Lower lobe of right lung (tissue), 2 donors: ENCODE results near the gene ARIH2. TPM values are rescaled to one million over a fixed set of nuclear protein-coding genes. Genes with fewer than 3 reads are reported as not detected.

Source experiments
- ATAC-seq, 2 donors: fragments of 200-7000 bp; cut with Tn5 transposase; one replicate each; pipeline ENCODE4 v1.9.1; 2020 to 2022; ENCODE audit warnings: mild to moderate bottlenecking in 2 of 2, moderate library complexity in 2 of 2
- DNase-seq: peaks from one replicate; pipeline ENCODE4 v3.0.0-alpha.2; 2020
- H3K27ac ChIP-seq: fragments of 200-600 bp; one replicate; pipeline ENCODE4 v1.8.0; 2022
- H3K27me3 ChIP-seq: fragments of 200-600 bp; one replicate; pipeline ENCODE4 v1.8.0; 2022; ENCODE audit warnings: low read depth
- H3K36me3 ChIP-seq: fragments of 200-600 bp; one replicate; pipeline ENCODE4 v1.8.0; 2022; ENCODE audit warnings: mild to moderate bottlenecking
- H3K4me1 ChIP-seq: fragments of 200-600 bp; one replicate; pipeline ENCODE4 v1.8.0; 2022
- H3K4me3 ChIP-seq: fragments of 200-600 bp; one replicate; pipeline ENCODE4 v1.8.0; 2022; ENCODE audit warnings: mild to moderate bottlenecking
- H3K9me3 ChIP-seq: fragments of 200-600 bp; one replicate; pipeline ENCODE4 v1.8.0; 2022
- CTCF ChIP-seq: fragments of 200-600 bp; IDR thresholded peaks from one replicate; pipeline ENCODE4 v1.8.0; 2022; ENCODE audit warnings: antibody characterized with exemption, mild to moderate bottlenecking
- intact Hi-C: fragments of 100-400 bp; cut with DNase I; formaldehyde crosslinking; loops from one replicate; pipeline ENCODE4 v1.11.0; 2022
- total RNA-seq: library from RNA; stranded (reverse); fragmentation: NEBNext Ultra II Directional; extraction: Animal tissue kit (Norgen Biotek cat#: 25700); gene quantifications from one replicate; pipeline ENCODE4 v1.2.1, GENCODE V29; 2021
- donor health status: DM: no; HTN: yes; CAD: no; lungs with severe emphysema.

Gene ARIH2
- total RNA-seq, 1 donor from 2014 or later: 87.4 TPM

DNA sequence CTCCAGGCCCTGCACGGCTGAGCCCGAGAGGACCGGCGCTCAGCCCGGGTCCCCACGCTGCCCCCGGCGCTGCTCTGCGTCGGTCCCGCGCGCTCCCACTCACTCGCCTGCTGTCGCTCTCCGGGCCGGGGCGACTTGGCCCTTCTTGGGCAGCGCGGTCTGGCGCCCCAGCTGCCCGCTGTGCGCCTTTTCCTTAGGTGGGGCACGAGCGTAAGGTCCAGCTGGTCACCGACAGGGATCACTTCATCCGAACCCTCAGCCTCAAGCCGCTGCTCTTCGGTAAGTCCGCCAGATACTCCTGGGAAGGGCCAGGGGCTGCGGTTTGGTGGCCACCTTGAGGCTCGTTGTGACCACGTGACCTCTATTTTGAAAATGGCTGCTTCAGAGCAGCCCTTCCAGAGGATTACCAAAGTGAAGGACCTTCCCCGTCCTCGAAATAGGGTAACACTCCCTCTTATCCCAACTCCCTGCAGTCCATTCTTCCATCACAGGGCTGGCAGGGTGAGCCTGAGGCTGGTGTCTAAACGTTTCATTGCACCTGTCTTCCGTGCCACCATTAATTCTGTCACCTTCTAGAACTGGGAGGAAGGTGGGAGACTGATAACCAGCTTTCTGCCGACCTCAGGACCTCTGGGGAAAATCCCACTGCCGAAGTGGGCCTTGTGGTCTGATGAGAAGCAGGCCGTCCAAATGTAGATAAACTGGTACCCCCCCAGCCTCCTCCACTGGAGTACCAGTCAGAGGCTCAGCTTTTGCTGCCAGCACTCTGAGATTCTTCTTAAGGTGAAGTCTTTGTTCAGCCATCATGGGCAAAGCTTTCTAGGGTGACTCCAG, 72.2 kb downstream of the ARIH2 start:
- H3K36me3 ChIP-seq: peaks cover 12% of the 10 kb centered on the region
- H3K27me3 ChIP-seq: no peaks in the 10 kb centered on the region
- peak overlapping the region; percentile 83 for H3K4me3 ChIP-seq
- DNase-seq (no peak), ATAC-seq (peak; percentile 36 to 47)
- H3K4me1 ChIP-seq: peaks cover 29% of the 10 kb centered on the region
- no peak for TF ChIP-seq CTCF
- peak overlapping the region; percentile 88 for H3K27ac ChIP-seq
- no peaks in the 10 kb centered on the region for H3K9me3 ChIP-seq
- intact Hi-C loops: no loop called here

DNA sequence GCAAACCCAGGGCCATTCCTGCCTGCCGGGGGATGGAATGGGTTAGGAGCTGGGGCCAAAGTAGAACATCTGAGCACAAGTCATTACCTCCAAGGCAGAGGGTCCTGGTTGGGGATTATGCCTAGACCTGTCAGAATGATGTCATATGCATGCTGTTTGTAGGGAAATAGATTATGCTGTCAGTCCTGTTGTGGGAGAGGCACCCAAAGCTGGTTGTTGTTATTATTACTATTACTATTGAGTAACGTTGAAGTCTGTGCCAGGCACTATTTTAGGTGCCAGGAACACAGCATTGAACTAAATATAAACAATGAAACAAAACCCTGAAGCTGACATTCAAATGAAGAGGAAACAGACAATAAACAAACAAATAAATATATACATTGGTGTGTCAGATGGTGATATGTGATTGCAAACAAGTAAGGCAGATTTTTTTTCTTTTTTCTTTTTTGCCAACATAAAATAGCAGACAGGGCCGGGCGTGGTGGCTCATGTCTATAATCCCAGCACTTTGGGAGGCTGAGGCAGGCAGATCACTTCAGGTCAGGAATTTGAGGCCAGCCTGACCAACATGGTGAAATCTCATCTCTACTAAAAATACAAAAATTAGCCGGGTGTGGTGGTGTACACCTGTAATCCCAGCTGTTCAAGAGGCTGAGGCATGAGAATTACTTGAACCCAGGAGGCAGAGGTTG, 73.4 kb downstream of the ARIH2 start:
- Histone ChIP-seq H3K27me3 (no peaks in the 10 kb centered on the region), H3K9me3 (no peaks in the 10 kb centered on the region), H3K4me1 (peaks cover 29% of the 10 kb centered on the region), H3K36me3 (peaks cover 16% of the 10 kb centered on the region), H3K27ac (peak overlapping the region; percentile 88), H3K4me3 (peak overlapping the region; percentile 83)
- intact Hi-C loops: no loop called here
- DNase-seq (no peak), ATAC-seq (no peak)
- no peak for TF ChIP-seq CTCF

DNA sequence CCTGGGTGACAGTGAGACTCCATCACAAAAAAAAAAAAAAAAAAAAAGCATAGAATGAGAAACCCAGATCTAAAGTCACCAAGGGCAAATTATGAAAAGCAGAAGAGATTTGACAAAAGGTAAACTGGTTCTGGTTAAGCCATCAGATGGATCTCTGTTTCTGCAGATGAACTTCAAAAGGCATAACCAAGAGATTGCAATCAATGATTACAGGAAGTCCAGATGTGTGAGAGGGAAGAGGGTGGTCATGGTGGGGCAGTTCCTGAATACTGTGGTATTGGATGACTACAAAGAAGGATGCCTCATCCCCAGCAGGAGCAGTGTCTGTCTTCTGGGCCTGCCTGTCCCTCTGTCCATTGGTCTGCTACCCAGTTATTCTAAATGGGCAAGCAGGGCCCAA, 75.2 kb downstream of the ARIH2 start:
- TF ChIP-seq CTCF: no peak
- intact Hi-C loops: no loop called here
- Histone ChIP-seq H3K4me1 (peaks cover 24% of the 10 kb centered on the region), H3K9me3 (no peaks in the 10 kb centered on the region), H3K4me3 (no peak overlapping the region), H3K27me3 (no peaks in the 10 kb centered on the region), H3K27ac (no peak overlapping the region), H3K36me3 (peaks cover 22% of the 10 kb centered on the region)
- no peak for DNase-seq
- no peak for ATAC-seq

GRCh38 chr3:48996640-48997039, 78.0 kb downstream of the ARIH2 start:
- DNase-seq: no peak
- Histone ChIP-seq H3K27me3 (no peaks in the 10 kb centered on the region), H3K36me3 (peaks cover 22% of the 10 kb centered on the region), H3K27ac (no peak overlapping the region), H3K9me3 (no peaks in the 10 kb centered on the region), H3K4me3 (no peak overlapping the region), H3K4me1 (peaks cover 6% of the 10 kb centered on the region)
- no peak for TF ChIP-seq CTCF
- intact Hi-C loops: no loop called here
- ATAC-seq: no peak

GRCh38 chr3:48997102-48997635, 78.5 kb downstream of the ARIH2 start:
- intact Hi-C loops: no loop called here
- TF ChIP-seq CTCF: no peak
- no peaks in the 10 kb centered on the region for H3K9me3 ChIP-seq
- H3K4me1 ChIP-seq: peaks cover 1% of the 10 kb centered on the region
- no peaks in the 10 kb centered on the region for H3K27me3 ChIP-seq
- no peak overlapping the region for H3K4me3 ChIP-seq
- no peak for ATAC-seq
- no peak overlapping the region for H3K27ac ChIP-seq
- no peak for DNase-seq
- peaks cover 22% of the 10 kb centered on the region for H3K36me3 ChIP-seq
